K562 (cell line): ENCODE data around the gene ZNF366. TPM values are rescaled to one million over a fixed set of nuclear protein-coding genes. Genes with fewer than 3 reads are reported as not detected.

Experiments used
- ATAC-seq: fragments of 200-7000 bp; cut with Tn5 transposase; 3 replicates; pipeline ENCODE4 v1.9.1; 2020; ENCODE audit warnings: moderate library complexity
- Bru-seq: library from RNA; stranded (reverse); fragments of 400-500 nt; gene quantifications from one replicate; lab custom pipeline; 2021; lab: Mats Ljungman, UMichigan
- BruChase-seq, 2 experiments: library from RNA; stranded (reverse); fragments of 400-500 nt; gene quantifications; one replicate each; lab custom pipeline; 2021; lab: Mats Ljungman, UMichigan
- BruUV-seq: library from RNA; stranded (reverse); fragments of 400-500 nt; replicated peaks from 2 replicates; lab custom pipeline; 2021; lab: Mats Ljungman, UMichigan
- CTCF ChIA-PET: fragments of 300-600 bp; formaldehyde crosslinking; extraction: SDS; loops from one replicate; lab custom pipeline; 2021; ENCODE audit warnings: low intra/inter-chr PET ratio; lab: Yijun Ruan, JAX
- POLR2A ChIA-PET: fragments of 300-600, 350-650 bp; sonication (Branson Sonifier 250); formaldehyde crosslinking; extraction: SDS; loops from one replicate; lab custom pipeline; 2021; ENCODE audit warnings: antibody characterized with exemption, inconsistent platforms; lab: Yijun Ruan, JAX
- DNase-seq, 4 experiments: peaks; one replicate each; pipeline versions ENCODE4 v3.0.0 to v3.0.0-alpha.2; 2011 to 2018; ENCODE audit warnings: low spot score in 3 of 4, mixed read lengths in 3 of 4; ENCODE audit errors: extremely low read depth in 1 of 4
- FAIRE-seq: peaks from 2 replicates; lab custom pipeline; 2011; peaks lifted over from hg19 to GRCh38; lab: Jason Lieb, UNC
- H2AFZ ChIP-seq: 2 replicates; pipeline ENCODE4 v1.6.0; 2011; ENCODE audit warnings: low read depth, low read length, control low read depth, inconsistent platforms
- H3K27ac ChIP-seq: fragments of 200-600 bp; 3 replicates; pipeline ENCODE4 v1.8.0; 2011; ENCODE audit warnings: low read depth, mild to moderate bottlenecking, control low read depth, inconsistent platforms, low read length, moderate library complexity, mixed read lengths; ENCODE audit errors: extremely low read depth
- H3K27me3 ChIP-seq, 2 experiments: fragments of 300-600 bp in 1 of 2; 2 replicates in 1 of 2; 3 replicates in 1 of 2; pipeline versions ENCODE4 v1.6.0 to v1.8.0; 2011; ENCODE audit warnings: inconsistent platforms in 2 of 2, low read length in 2 of 2, mild to moderate bottlenecking in 1 of 2, mixed read lengths in 1 of 2, moderate library complexity in 1 of 2; ENCODE audit not compliant: control insufficient read depth in 2 of 2, insufficient read depth in 2 of 2
- H3K36me3 ChIP-seq: fragments of 300-600 bp; 3 replicates; pipeline ENCODE4 v1.8.0; 2011; ENCODE audit warnings: mild to moderate bottlenecking, low read length, inconsistent platforms; ENCODE audit not compliant: control insufficient read depth, insufficient read depth
- H3K4me1 ChIP-seq, 2 experiments: fragments of 200-600 bp in 1 of 2; replicated peaks in 1 of 2; 2 replicates in 1 of 2; 3 replicates in 1 of 2; pipeline versions ENCODE4 v1.5.1 to v1.8.0; 2011; ENCODE audit warnings: inconsistent platforms in 2 of 2, low read length in 2 of 2, mild to moderate bottlenecking in 1 of 2, mixed read lengths in 1 of 2, moderate library complexity in 1 of 2; ENCODE audit not compliant: control insufficient read depth in 2 of 2, insufficient read depth in 2 of 2
- H3K4me2 ChIP-seq: 2 replicates; pipeline ENCODE4 v1.6.1; 2011; ENCODE audit warnings: low read length, control low read depth, inconsistent platforms, mixed read lengths; ENCODE audit not compliant: insufficient read depth
- H3K4me3 ChIP-seq: fragments of 200-600 bp; sonication (generic), shearing (Covaris generic); 2 replicates; pipeline ENCODE4 v1.5.1; 2016; ENCODE audit warnings: control low read depth, inconsistent platforms
- H3K79me2 ChIP-seq: fragments of 200-600 bp; 3 replicates; pipeline ENCODE4 v1.8.0; 2011; ENCODE audit warnings: low read length, inconsistent platforms; ENCODE audit not compliant: control insufficient read depth, insufficient read depth
- H3K9ac ChIP-seq, 2 experiments: 2 replicates each; pipeline versions ENCODE4 v1.6.0 to v1.6.1; 2011; ENCODE audit warnings: low read depth in 2 of 2, low read length in 2 of 2, control low read depth in 1 of 2, inconsistent platforms in 1 of 2, mild to moderate bottlenecking in 1 of 2, mixed read lengths in 1 of 2; ENCODE audit not compliant: insufficient read depth in 1 of 2
- H3K9me1 ChIP-seq: one replicate; pipeline ENCODE4 v1.6.0; 2011; ENCODE audit warnings: inconsistent platforms, mild to moderate bottlenecking, low read length, moderate library complexity; ENCODE audit not compliant: control insufficient read depth, insufficient read depth
- H3K9me3 ChIP-seq: replicated peaks from 2 replicates; pipeline ENCODE4 v1.5.1; 2011; ENCODE audit warnings: low read depth, low read length, inconsistent platforms; ENCODE audit not compliant: control insufficient read depth, insufficient read depth
- H4K20me1 ChIP-seq: replicated peaks from 2 replicates; pipeline ENCODE4 v1.6.1; 2011; ENCODE audit warnings: low read length, inconsistent platforms, mixed read lengths; ENCODE audit not compliant: control insufficient read depth, insufficient read depth
- ARID1B ChIP-seq: fragments of 450-650 bp; IDR thresholded peaks from 2 replicates; pipeline ENCODE4 v1.6.1; 2016; ENCODE audit warnings: antibody characterized with exemption, mild to moderate bottlenecking, inconsistent platforms
- CHD1 ChIP-seq: fragments of 200-600 bp; sonication (generic); IDR thresholded peaks from one replicate; pipeline ENCODE4 v1.6.1; 2012; ENCODE audit warnings: mild to moderate bottlenecking, moderate library complexity, low read length, inconsistent platforms
- CREB1 ChIP-seq, 2 experiments: sonication (generic) in 1 of 2; formaldehyde crosslinking in 1 of 2; IDR thresholded peaks; 2 replicates each; pipeline versions ENCODE4 v1.6.1 to v1.8.0; 2012 to 2022; ENCODE audit warnings: inconsistent platforms in 1 of 2, mild to moderate bottlenecking in 1 of 2, missing genetic modification reagents in 1 of 2, moderate library complexity in 1 of 2
- NCOA6 ChIP-seq: fragments of 450-650 bp; IDR thresholded peaks from 2 replicates; pipeline ENCODE4 v1.6.1; 2017; ENCODE audit warnings: mild to moderate bottlenecking
- NELFE ChIP-seq: IDR thresholded peaks from 2 replicates; pipeline ENCODE4 v1.6.1; 2011; ENCODE audit warnings: mild to moderate bottlenecking; ENCODE audit not compliant: insufficient read depth, insufficient read length
- NRF1 ChIP-seq, 2 experiments: fragments of 450-650 bp; IDR thresholded peaks in 1 of 2; conservative IDR thresholded peaks in 1 of 2; 2 replicates each; pipeline ENCODE4 v1.6.1; 2014; ENCODE audit warnings: mild to moderate bottlenecking in 2 of 2
- SMARCC2 ChIP-seq: fragments of 450-650 bp; IDR thresholded peaks from 2 replicates; pipeline ENCODE4 v1.6.1; 2017; ENCODE audit warnings: antibody characterized with exemption, moderate library complexity, mild to moderate bottlenecking, low read depth
- ZNF184 ChIP-seq: sonication (generic); formaldehyde crosslinking; IDR thresholded peaks from 2 replicates; pipeline ENCODE4 v1.5.0; 2020; ENCODE audit warnings: missing genetic modification reagents
- ZNF41 ChIP-seq: fragments of 250-450 bp; sonication (Bioruptor Pico); conservative IDR thresholded peaks from 2 replicates; pipeline ENCODE4 v1.4.0; 2020; ENCODE audit warnings: mild to moderate bottlenecking
- ZNF449 ChIP-seq: fragments of 250-450 bp; sonication (Bioruptor Pico); IDR thresholded peaks from 2 replicates; pipeline ENCODE4 v1.8.0; 2022; ENCODE audit warnings: moderate library complexity, mild to moderate bottlenecking, inconsistent platforms
- WGBS: fragments of 100-300 bp; shearing (Covaris generic); methylation state at CpG from one replicate; pipeline ENCODE4 v1.1.6; 2016; ENCODE audit warnings: low coverage, mixed read lengths; ENCODE audit not compliant: insufficient coverage; ENCODE audit errors: missing lambda C conversion rate; 5-methylcytosine and 5-hydroxymethylcytosine counted together
- in situ Hi-C: fragments of 300-500 bp; cut with MboI; formaldehyde crosslinking; loops from 4 replicates; pipeline ENCODE4 v1.15.0; 2018; ENCODE audit warnings: inconsistent platforms, mixed read lengths
- intact Hi-C: fragments of 100-400 bp; cut with micrococcal nuclease; formaldehyde crosslinking; loops from 2 replicates; pipeline ENCODE4 v1.14.2; 2022
- long read RNA-seq, 3 experiments: library from polyadenylated mRNA in 2 of 3; library from RNA in 1 of 3; unstranded in 2 of 3; stranded (forward) in 1 of 3; transcript quantifications; one replicate each; pipeline ENCODE4 v2.0.0, GENCODE V29; 2019 to 2022
- polyA minus RNA-seq, 3 experiments: library from RNA; depleted of rRNA, polyadenylated mRNA; stranded (reverse); fragments of >200 nt; gene quantifications; 2 replicates each; pipeline ENCODE4 v1.2.3, GENCODE V29; 2011
- polyA plus RNA-seq, 8 experiments: library from polyadenylated mRNA; depleted of rRNA in 4 of 8; stranded (reverse) in 5 of 8; unstranded in 3 of 8; fragments of >200 nt; fragmentation: Nextera tagmentation in 2 of 8; fragmentation: Illumina TruSeq in 1 of 8; extraction: Ambion mirVana in 2 of 8; extraction: Trizol in 1 of 8; gene quantifications; 2 replicates each; pipeline versions ENCODE4 v1.2.1 to v1.2.3, GENCODE V29; 2011 to 2014; ENCODE audit warnings: inconsistent platforms in 1 of 8, missing spikeins in 1 of 8
- total RNA-seq, 7 experiments: library from RNA; depleted of rRNA in 6 of 7; stranded (reverse); fragments of >200 nt in 6 of 7; fragmentation: Illumina TruSeq in 2 of 7; extraction: Trizol in 2 of 7; gene quantifications; 2 replicates each; pipeline versions ENCODE4 v1.2.1 to v1.2.3, GENCODE V29; 2011 to 2021; ENCODE audit warnings: low replicate concordance in 1 of 7
- TF ChIP-seq, protein P1 (sequence below): fragments of 250-450 bp; sonication (Bioruptor Pico); IDR thresholded peaks from 2 replicates; pipeline ENCODE4 v1.5.0; 2021; ENCODE audit warnings: mild to moderate bottlenecking, moderate library complexity

Gene ZNF366
- total RNA-seq (2011; cell fraction: chromatin; rRNA removed; ENCODE audit: low replicate concordance), result not detected in 2 replicates
- total RNA-seq (2011; cell fraction: nucleolus; rRNA removed), result not detected in 2 replicates
- not detected in 2 replicates for total RNA-seq (2011; cell fraction: nucleoplasm; rRNA removed)
- total RNA-seq (2014; rRNA removed) (not detected in 2 replicates), total RNA-seq (2014; rRNA removed; fragmentation: Illumina TruSeq; extraction: Trizol) (not detected in 2 replicates), total RNA-seq (2015; rRNA removed; fragmentation: Illumina TruSeq; extraction: Trizol) (not detected in 2 replicates), total RNA-seq (2021) (not detected in 2 replicates), polyA plus RNA-seq (2011; rRNA removed) (not detected in 2 replicates), polyA plus RNA-seq (2014; fragmentation: Illumina TruSeq; extraction: Trizol) (not detected in 2 replicates), polyA plus RNA-seq (2014; fragmentation: Nextera tagmentation; extraction: Ambion mirVana) (not detected), polyA plus RNA-seq (2014; rRNA removed) (not detected in 2 replicates), polyA minus RNA-seq (2011; rRNA and poly(A)+ RNA removed) (not detected in 2 replicates), Bru-seq, nascent RNA (percentile 8 among the genes with signal in this experiment), BruChase-seq, experiment 1, labeled RNA remaining after a 2-hour chase (not detected), BruChase-seq, experiment 2, labeled RNA remaining after a 6-hour chase (percentile 2 among the genes with signal in this experiment)
- polyA plus RNA-seq (2011; cell fraction: cytosol; rRNA removed), result not detected in 2 replicates
- polyA plus RNA-seq (2011; cell fraction: nucleus; rRNA removed), result not detected in 2 replicates
- polyA plus RNA-seq (2012), result not detected in 2 replicates
- not detected in 2 replicates for polyA minus RNA-seq (2011; cell fraction: cytosol; rRNA and poly(A)+ RNA removed)
- not detected in 2 replicates for polyA minus RNA-seq (2011; cell fraction: nucleus; rRNA and poly(A)+ RNA removed)
- long read RNA-seq, experiment 1, result 0 reads
- long read RNA-seq, experiment 2, result 0 reads
- long read RNA-seq, experiment 3, result 0 reads

DNA sequence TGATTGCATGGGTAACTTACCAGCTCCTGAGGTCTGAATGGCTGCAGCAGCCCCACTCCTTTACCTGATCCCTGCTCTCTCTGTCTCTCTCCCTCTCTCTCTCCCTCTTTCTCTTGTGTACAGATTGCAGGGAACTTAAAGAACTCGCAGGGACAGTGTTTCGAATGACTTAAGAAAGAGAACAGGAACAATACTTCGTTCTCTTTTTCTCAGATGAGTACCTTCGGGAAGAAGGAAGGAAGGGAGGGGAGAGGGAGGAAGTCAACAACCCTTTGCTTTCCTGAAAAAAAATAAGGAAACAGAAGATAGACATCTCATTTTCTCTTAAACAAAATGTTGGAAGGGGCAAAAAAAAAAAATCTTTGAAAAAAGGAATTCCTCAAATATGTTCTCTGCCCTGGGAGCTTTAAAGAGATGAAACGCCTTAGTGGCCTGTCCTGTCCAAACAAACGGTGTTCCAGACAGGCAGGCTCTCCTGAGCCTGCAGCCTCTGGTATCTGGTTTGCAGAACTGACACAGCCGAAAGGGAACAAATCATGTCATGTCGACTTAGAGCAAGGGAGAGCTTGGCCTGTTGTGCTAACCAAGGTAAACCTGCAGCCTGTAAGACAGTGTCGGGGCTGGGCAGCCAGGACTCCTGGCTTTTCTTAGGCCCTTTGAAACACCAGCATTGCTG is at the start of gene ZNF366:
Gene ZNF366 (minus strand): TSS at position 180 of the 676 bp plus-strand sequence. CDS start 45,914 bp downstream, outside the sequence.
- no peak for FAIRE-seq
- Histone ChIP-seq H3K4me2 (no peak within 1 kb of the TSS), H3K9me1 (no peaks in the 10 kb centered on the region), H4K20me1 (no peaks in the 10 kb centered on the region), H3K27me3 (no peaks in the 10 kb centered on the region), H3K27ac (peak within 1 kb of the TSS; percentile 36; the same call in 1 of the 3 replicates), H3K36me3 (no peaks in the 10 kb centered on the region), H3K79me2 (no peaks in the 10 kb centered on the region), H2AFZ (peak within 1 kb of the TSS; percentile 77), H3K4me1 (peaks cover 4 to 25% of the 10 kb centered on the region in 2 experiments), H3K9ac (no peak within 1 kb of the TSS), H3K9me3 (no peaks in the 10 kb centered on the region), H3K4me3 (no peak within 1 kb of the TSS)
- in situ Hi-C loops (no loop called here), intact Hi-C loops (no loop called here)
- ChIA-PET POLR2A (no interaction called here), CTCF (no interaction called here)
- no peak for DNase-seq
- BruUV-seq, result no TSS peak
- no peak; the same call in 2 of the 3 replicates for ATAC-seq
- 29% methylated on average over 9 of the region's 9 CpGs for WGBS
- TF ChIP-seq NCOA6 (no peak), NELFE (no peak), NRF1 (conservative IDR thresholded peaks at IDR 0.05 in 1 of 2, IDR thresholded peaks at IDR 0.05 in 1 of 2) (no peak), CREB1 (IDR thresholded peaks at IDR 0.05) (no peak), CREB1 (CRISPR knock-in tag; IDR thresholded peaks at IDR 0.05) (no peak), ZNF41 (CRISPR knock-in tag) (no peak), CHD1 (no peak), ZNF184 (no peak), ZNF449 (CRISPR knock-in tag) (no peak), ARID1B (no peak), SMARCC2 (no peak)
- TF ChIP-seq, protein P1, sequence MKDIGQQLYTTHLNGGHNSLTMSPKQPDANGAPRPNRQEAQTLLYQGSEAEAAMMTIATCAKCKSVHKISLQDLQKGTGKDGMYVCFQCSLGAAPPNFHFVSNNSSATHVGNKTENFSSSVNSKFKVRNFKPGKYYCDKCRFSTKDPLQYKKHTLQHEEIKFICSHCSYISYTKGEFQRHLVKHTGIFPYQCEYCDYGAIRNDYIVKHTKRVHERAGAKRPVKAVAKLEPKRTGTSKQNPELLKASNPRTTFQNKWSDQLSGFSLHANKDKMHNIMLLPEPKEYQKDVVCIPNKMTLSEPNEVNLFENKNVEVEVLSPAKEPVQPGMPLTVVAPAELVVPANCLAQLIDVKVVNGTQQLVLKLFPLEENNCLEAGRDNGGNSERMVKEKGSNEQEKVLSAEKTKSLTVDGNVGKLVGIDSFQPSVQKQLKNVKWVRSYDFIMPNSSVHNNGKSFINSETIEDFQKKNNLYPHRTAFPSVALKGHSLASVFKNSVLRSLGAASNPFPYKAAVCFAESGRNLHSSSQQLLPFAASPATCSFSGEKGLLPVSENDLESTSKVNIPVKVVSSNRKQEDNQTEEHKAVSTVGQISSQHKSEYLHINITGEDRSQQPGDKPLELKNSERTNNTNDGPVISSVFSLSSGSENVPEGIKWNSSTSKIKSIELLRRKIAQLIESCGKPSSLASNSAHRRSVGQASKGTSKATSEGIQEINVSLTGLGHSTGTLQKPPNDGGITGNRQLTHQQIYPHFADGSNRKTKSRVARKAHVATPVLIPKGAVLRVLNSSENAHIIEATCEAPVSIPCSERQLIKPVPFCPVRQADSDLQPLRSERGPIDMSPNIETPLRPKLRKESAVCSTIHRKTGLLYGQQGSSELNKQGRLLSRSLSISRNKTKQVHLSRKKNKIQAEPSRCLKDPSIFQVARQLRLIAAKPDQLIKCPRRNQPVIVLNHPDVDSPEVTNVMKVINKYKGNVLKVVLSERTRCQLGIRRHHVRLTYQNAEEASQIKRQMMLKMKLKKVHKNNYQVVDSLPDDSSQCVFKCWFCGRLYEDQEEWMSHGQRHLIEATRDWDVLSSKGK (CRISPR knock-in tag), result no peak
